NK-92 treated with Interleukin-12 subunit alpha and Interleukin-12 subunit beta, amount 100 ng/mL, for 24 hours (cell line): ENCODE results near the gene CCDC198.

Experiments used
- DNase-seq: peaks from one replicate; lab custom pipeline; 2025; lab: John Stamatoyannopoulos, UW

CCDC198 gene

GRCh38 chr14:57493467-57494181, at the start of gene CCDC198:
Gene CCDC198, minus strand, starts transcription at chr14:57493857. Its CDS starts 142 bp downstream, at chr14:57493715.
- no peak for DNase-seq

- DNase-seq, result no peak
These were observed 39.6 kb upstream of the CCDC198 start for GRCh38 chr14:57533214-57533613.

GRCh38 chr14:57530571-57530970, 36.9 kb upstream of the CCDC198 start:
- DNase-seq, result no peak

GRCh38 chr14:57526942-57527341, 33.3 kb upstream of the CCDC198 start:
- no peak for DNase-seq

- DNase-seq, result no peak
These were observed 25.4 kb upstream of the CCDC198 start for GRCh38 chr14:57519043-57519442.

GRCh38 chr14:57512220-57512619, 18.6 kb upstream of the CCDC198 start:
- no peak for DNase-seq

- DNase-seq, result no peak
These were observed 15.1 kb upstream of the CCDC198 start for GRCh38 chr14:57508756-57509155.

GRCh38 chr14:57502586-57503254, 9.1 kb upstream of the CCDC198 start:
- no peak for DNase-seq

GRCh38 chr14:57501039-57501557, 7.4 kb upstream of the CCDC198 start:
- no peak for DNase-seq

- no peak for DNase-seq
These were observed 5.0 kb upstream of the CCDC198 start for GRCh38 chr14:57498659-57499058.

- DNase-seq, result no peak
These were observed 4.4 kb upstream of the CCDC198 start for GRCh38 chr14:57498035-57498434.

GRCh38 chr14:57495416-57495815, 1.8 kb upstream of the CCDC198 start:
- DNase-seq, result no peak

- DNase-seq, result no peak
These were observed 798 bp downstream of the CCDC198 start for GRCh38 chr14:57492859-57493258.

GRCh38 chr14:57491640-57492039, 2.0 kb downstream of the CCDC198 start:
- no peak for DNase-seq

- no peak for DNase-seq
These were observed 5.9 kb downstream of the CCDC198 start for GRCh38 chr14:57487771-57488170.

- no peak for DNase-seq
These were observed 6.8 kb downstream of the CCDC198 start for GRCh38 chr14:57486767-57487379.

GRCh38 chr14:57485635-57486034, 8.0 kb downstream of the CCDC198 start:
- no peak for DNase-seq

- no peak for DNase-seq
These were observed 11.5 kb downstream of the CCDC198 start for GRCh38 chr14:57482120-57482519.

- DNase-seq, result no peak
These were observed 13.6 kb downstream of the CCDC198 start for GRCh38 chr14:57480051-57480450.

GRCh38 chr14:57479197-57479596, 14.5 kb downstream of the CCDC198 start:
- no peak for DNase-seq

GRCh38 chr14:57478050-57478449, 15.6 kb downstream of the CCDC198 start:
- DNase-seq, result no peak

- DNase-seq, result no peak
These were observed 22.7 kb downstream of the CCDC198 start for GRCh38 chr14:57470909-57471308.
